ENCODE data around the gene TMEM184B.

Gene TMEM184B

DNA sequence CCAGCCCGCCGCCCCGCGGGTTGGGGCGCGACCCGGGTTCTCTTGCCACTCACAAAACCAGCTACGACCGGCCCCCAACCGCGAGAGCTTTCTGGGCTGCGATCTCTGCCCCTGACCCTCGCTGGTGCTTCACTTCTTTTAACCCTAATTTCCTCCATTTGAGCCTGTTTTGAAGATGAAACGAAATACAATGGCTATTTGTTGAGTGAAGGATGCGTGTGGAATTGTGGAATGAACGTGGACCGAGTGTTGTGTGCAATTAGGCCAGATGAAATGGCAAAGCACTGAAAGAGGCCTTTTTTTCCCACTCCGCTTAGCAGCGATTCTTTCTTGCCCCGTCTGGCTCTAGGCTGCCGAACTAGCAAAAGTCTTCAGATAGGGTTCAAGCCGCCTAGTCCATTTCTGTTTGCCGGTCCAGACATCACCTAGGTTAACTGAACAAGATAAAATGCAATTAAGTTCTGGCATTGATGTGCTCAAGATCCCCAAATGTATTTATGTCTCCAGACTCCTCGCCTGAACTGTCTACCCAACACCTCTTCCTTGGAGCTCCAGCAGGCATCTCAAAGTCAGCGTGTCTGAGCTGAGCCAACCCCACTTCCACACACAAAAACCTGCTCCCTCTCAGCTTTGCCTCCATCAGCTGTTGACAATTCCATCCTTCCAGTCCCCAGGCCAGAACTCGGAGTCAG is 471 bp upstream of the TMEM184B start:
- DNase-seq: peak; percentile 41

DNA sequence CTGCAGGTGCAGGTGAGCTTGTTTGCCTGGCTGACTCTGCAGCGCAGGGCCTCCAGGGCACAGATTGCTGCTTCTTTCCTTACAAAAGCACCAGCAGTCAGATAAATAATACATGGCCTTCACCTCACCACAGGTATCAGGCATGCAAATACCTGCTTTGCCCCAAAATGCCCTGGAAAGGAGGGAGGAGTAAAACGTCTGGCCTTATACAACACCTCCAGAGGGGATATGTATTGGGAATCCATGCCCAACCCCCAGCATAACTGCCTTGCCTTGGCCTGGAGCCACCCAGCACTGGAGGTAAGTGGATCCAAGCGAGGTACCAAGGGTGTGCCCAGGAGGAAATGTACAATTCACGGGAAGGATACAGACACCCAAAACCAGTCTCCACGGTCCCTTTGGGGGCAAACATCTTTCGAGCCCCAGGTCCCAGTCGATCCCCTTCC is 860 bp downstream of the TMEM184B start:
- DNase-seq: no peak

DNA sequence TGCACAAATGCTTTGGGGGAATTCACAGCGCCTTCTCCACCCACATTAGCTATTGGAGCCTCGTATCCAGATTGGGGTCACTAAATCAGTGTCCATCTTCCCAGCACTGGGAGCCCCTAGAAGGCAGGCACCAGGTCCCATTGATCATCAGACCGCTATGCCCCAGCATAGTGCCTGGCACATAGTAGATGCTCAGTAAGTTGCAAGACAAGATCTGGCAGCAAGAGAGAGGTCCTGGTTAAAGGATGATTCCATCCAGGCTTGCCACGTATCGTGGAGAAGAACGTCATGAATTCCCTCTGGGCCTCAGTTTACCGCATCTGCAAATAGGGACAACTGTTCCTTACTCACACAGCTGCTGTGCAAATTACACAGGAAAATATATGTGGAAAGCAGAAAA is 1.7 kb downstream of the TMEM184B start:
- DNase-seq: no peak

DNA sequence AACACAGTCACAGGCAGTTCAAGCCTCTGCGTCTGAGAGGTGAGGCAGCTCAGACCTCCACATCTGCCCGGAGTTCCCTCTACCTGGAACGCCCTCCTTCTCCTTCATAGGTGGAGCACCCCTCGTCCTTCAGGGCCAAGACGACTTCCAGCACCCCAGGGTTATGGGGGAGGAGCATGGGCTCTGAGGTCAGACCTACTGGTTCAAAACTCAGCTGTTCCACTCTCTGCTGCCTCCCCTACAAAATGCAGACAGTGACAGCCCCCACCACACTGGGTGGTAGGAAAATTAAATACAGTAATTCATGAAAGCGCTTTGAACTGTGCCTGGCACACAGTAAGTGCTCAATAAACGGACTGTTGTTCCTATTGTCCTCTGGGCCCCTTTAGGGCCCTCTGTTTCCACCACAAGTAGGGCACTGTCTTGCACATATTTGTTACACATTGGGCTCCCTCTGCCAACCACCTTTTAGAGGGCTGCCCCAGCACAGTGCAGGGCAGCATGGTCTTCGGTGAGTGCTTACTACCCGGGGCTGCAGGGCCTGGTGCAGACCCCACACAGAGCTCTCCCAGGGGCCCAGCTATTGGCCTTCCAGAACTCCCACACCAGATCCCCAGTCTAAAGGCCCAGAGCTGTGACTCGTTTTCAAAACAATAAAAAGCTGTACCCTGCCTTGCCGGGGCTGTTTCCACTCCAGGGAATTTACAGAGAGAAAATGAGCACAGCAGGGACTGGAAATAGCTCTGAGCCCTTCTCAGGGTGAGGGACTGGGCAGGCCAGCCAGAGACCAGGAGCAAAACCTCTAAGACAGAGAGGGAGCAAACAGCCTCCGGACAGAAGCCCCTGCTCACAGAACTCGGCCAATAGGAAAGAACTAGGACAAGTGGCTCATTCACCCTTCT is 2.5 kb downstream of the TMEM184B start:
- DNase-seq: no peak

DNA sequence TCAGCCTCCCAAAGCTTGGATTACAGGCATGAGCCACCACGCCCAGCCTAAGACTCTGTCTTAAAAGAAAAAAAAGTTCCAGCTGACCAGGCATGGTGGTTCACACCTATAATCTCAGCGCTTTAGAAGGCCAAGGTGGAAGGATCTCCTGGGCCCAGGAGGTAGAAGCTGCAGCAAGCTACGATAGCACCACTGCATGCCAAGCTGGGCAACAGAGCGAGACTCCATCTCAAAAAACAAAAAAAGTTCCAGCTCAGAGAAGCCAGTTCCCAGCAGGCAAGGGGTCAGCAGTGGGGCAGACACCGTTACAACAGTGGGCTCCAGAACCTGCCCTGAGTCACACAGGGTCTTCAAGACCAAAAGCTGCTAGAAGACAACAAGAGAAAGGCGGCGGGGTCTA is 3.3 kb downstream of the TMEM184B start:
- DNase-seq: no peak

DNA sequence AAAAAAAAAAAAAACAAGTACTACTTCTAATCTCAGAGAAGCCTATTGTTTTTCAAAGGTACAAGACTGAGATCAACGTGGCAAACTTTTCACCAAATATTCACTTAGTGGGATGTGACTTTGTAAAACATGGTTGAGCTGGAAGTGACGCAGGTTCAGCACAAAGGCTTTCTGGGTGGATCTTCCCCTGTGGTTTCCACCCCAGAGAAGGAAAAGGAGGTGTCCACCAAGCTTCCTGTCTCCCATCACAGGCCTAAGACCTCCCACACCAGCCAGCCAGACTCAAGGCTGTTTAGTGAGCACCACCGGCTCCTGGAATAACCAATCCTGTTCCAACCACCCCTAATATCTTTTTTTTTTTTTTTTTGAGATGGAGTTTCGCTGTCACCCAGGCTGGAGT is 5.7 kb downstream of the TMEM184B start:
- DNase-seq: no peak

DNA sequence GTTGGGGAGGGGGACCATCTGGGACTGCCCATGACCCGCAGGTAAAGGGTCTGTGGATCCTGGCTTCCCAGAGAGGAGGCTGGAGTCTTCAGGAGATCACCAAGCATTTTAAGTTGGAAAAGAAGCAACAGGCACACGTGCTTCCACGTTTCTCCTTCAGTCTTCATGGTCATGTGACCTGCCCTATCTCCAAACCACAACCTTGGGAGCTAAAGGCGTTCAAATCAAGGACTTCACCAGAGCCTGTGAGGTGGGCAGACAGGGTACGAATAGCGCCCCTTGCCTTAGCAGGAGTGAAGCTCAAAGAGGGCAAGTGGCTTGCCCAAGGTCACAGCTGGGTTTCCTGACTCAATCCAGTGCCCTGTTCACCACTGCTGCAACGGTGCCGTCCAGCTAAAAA is 6.7 kb downstream of the TMEM184B start:
- DNase-seq: no peak

DNA sequence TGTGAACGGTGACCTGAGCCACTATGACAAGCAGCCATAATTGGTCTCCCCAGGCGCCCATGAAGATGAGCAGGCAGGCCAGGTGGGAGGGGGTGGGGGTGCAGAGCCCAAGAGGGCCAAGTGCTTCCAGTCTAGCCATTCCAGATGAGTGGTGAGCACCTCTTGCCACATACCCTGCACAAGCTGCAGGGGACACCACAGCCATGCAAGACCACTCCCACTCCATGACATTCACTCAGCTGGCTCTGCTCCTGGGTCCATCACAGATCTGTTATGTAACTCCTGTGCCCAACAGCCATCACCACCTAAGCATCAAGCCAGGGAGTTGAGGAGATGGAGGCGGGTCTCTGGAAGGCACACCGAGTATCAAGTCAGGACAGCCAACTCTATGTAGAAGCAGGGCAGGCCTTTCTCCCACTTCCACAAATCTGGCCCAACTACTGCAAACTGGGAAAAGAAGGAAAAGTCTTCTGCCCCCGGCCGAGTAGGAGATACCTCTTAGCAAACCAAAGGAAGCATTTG is 8.4 kb downstream of the TMEM184B start:
- no peak for DNase-seq

DNA sequence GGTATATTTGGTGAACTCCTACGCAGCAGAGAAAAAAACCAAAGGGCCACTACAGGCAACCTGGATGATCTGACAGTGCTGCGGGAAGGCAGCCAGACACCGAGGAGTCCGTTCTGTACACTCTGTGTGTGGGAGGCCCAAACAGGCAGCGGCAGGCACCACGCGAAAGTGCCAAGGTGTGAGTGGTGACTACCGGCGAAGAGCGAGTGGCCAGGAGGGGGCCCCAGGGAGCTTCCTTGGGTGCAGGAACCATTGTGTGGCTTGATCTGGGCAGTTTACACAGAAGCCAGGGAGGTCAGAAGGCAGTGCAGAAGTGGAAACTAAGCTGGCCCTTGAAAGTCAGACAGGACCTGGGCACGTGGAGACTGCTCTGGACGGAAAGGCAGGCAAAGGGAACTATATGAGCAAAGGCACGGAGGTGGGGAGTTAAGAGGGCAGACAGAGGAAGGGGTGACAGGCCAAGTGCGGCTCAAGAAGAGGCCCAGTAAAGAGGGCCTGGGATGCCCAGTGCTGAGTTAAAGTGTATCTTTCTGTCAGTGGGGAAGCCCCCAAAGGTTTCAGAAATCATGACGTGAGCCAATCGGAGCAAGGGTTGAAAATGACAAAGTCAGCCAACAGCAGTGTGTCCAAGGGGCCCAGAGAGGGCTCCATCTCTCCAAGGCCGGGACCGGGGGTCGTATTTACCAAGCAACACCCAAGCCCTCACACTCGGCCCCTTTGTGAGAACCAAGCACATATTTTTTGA is 10.6 kb downstream of the TMEM184B start:
- DNase-seq: peak; percentile 50

DNA sequence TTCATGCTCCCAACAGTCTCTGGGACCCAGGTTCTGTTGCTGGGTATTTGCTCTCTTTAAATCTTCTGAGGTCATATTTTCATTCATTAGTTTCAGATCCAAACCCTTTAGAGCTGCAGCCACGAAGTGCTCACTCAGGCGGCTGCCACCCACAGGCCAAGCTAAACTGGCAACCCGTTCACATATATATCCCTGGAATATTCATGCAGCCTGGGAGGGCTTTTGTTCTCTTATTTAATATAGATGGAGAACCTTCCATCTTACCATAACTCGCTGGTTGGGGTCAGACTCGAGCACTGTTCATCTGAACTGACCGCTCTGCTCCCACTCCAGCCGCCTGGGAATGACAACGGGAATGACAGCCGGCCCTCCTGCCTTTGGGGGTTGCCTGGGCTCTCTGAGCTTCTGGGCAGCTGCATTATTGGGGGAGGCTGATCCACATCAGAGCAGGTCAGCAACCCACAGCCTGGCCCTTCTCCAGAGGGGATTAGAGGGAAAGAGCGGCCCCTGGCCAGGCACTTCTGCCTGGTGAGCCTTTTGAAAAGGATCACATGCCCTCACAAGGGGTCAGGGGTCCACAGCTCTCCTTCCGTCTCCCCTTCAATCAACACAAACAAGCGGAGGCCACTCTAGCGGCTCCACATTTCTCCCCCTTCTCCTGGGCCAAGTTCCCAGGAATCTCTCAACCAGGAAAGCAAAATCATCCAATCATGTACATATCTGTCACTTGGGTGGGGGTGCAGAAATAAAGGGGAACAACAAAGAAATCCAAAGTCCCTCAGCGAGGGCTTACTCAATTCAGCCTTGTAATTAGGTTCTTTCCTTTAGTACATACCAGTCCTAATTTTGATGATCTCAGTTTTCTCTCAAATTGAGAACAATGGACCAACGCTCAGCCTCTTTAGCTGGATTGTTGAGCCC is 11.8 kb downstream of the TMEM184B start:
- DNase-seq: no peak

DNA sequence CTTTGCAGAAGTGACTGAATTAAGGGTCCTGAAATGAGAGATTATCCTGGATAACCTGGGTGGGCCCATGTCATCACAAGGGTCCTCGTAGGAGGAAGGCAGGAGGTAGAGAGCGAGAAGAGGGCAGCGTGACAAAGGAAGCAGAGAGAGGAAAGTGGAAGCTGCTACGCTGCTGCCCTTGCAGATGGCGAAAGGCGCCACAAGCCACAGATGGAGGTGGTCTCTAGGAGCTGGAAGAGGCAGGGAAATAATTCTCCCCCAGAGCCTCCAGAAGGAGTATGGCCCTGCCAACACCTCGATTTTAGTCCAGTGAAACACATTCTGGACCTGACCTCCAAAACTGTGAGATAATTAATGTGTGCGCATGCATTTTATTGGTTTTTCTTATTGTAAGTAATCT is 13.4 kb downstream of the TMEM184B start:
- no peak for DNase-seq

DNA sequence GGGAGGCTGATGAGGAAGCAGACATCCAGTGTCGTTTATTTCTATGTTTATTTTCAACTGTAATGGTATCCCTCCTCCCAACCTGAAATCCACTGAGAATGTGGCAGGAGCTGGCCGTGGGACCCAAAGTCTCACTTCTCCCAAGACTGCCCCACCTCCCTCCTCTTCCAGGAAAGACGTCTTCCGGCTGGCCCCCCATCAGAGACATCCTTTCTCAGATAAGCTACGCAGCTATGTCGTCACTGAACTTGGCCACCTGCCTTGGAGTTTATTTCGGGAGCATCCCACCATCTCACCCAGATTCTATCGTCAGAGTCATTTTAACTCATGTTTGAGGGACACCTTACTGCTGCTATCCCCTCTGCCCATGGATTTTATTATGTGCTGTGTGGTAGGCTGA is 13.9 kb downstream of the TMEM184B start:
- no peak for DNase-seq

DNA sequence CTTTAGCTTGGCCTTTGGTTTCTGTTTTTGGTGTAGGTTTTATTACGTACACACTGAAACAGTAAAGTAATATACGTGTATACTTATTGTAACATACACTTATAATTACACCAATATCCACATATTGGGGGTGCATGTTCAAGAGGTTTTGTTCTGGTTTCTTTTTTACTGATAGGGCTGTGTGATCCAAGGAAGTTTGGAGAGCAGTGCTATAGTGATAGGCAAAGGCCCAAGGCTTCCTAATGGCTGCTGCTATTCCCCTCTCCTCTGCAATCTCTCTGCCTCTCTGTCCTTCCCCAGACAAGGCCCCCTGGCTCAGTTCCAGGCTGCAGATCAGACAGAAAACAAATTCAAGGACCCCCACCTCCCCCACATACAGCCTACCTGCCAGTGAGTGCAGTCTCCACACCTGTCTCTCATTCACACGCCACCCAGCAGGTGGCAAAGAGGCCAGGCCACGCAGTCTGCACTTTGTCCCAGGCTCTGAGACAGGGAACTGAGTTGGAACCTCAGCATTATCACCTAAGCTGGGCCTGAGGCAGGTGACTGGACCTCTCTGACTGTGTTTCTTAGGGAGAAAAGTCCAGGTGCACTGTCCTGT is 15.1 kb downstream of the TMEM184B start:
- no peak for DNase-seq

DNA sequence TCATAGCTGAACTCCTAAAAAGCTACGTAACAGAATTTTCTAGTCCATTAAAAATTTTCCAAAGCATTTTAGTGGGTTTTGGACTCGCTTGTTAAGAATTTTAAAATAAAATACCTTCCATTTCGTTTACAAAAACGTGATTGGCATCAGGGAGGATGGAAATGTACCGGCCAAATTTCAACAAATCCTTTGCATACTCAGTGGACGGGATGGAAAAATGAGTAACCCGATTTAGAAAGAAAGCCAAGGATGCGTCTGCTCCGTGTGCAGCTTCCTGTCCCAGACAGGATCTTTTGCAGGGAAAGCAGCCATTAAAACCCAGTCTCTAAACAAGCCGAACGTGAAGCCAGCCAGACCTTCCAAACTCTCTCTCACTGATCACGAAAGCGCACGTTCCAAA is 15.6 kb downstream of the TMEM184B start:
- DNase-seq: no peak

DNA sequence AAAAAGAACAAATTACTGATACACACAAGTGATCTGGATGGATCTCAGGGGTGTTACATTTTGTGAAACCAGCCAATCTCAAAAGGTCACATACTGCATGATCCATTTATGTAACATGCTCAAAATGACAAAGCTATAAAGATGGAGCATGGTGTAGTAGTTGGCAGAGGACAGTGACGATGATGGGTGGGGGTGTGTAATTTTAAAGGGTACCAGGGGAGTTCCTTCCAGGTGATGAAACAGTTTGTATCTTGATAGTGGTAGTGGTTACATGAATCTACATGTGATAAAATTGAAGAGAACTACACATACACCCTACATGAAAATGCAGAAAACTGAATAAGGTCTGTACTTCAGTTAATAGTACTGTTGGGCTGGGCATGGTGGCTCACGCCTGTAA is 17.1 kb downstream of the TMEM184B start:
- no peak for DNase-seq

DNA sequence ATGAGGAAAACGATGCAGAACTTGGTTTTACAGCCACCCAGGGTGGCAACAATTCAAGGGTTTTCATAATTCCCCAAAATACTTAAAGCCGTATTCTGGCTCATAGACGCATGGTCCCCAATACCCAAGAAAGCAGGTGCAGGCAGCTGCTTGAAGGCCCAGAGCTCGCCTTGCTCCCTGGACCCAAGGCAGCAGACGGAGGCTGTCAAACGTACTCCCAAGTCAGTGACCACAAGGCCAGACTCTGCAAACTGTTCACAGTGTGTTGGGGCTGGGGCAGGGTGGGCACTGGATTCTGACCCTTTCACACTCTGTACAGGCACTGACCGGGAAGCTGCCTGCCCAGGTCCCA is 21.5 kb downstream of the TMEM184B start:
- DNase-seq: no peak

DNA sequence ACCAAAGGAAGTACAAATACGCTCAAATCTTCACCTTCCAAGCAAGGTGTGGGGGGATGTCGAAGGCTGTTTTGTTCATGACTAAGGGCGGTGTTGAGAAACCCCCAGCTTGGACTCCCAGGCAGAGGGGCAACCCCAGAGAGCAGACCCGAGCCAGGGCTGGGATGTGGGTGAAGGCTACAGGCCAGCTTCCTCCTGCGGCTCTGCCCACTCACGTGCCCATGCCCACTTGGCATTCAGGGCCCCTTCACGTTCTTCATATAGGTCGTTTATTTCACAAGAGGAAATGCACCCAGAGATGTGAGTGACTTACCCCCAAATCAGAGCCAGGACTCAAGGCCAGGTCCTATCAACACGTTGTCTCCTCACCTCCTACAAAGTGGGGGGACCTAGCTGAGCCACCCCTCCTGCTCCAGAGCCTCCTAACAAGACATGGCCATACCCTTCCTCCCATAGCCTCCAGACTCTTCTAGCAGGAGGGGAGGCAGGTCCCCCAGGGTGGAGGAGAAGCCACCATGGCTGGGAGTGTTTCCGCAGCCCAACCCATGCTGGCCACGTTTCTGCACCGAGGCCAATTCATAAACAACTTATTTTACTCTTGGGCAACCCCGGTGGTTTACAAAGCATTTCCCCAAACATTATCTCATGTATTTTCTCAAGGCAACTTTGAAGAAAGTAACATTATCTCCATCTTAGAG is 22.0 kb downstream of the TMEM184B start:
- DNase-seq: no peak

DNA sequence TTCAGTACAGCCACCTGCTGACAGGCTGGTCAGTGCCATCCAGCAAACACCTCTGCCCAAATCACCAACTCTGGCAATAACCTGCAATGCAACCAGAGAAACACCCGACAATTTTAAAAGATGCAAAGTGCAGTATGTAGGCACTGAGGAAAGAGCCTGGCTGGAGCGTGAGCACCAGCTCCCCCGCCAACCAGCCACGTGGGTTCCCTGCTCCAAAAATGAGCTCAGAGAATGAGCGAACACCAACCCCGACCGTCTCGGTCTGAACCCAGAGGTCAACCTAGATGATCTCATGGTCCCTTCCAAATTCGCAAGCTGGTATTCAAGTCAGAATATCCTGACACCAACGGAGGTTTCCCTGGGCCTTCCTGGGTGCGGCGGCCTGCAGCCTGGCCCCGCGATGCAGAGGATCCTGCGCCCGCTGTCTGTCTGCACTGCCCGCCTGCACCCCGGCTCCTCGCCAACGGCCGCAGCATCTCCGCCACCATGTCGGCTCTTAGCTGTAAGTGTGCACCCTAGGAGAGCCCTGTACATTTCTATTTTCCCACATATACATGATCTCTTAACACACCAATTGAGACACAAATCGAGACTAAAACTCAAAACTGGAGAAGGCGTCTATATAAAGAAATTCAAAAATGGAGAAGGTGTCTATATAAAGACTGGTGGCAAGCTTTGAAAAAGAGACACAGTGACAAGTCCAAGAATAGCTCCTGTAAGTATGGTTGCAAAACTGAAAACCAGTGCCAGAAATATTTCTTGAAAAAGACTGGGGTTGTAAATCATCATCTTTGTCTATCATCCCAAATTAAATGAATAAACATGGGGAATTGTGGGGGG is 22.8 kb downstream of the TMEM184B start:
- no peak for DNase-seq

DNA sequence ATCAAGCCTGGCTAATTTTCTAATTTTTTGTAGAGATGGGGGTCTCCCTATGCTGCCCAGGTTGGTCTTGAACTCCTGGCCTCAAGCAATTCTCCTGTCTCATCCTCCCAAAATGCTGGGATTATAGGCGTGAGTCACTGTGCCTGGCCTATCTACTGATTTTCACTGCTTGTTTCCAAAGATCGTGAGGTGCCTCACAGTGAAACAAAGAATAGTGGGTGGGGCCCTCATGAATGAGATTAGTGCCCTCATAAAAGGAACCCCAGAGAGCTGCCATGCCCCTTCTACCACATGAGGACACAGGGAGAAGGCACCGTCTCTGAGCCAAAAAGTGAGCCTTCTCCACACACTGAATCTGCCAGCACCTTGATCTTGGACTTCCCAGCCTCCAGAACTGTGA is 23.5 kb downstream of the TMEM184B start:
- DNase-seq: no peak

DNA sequence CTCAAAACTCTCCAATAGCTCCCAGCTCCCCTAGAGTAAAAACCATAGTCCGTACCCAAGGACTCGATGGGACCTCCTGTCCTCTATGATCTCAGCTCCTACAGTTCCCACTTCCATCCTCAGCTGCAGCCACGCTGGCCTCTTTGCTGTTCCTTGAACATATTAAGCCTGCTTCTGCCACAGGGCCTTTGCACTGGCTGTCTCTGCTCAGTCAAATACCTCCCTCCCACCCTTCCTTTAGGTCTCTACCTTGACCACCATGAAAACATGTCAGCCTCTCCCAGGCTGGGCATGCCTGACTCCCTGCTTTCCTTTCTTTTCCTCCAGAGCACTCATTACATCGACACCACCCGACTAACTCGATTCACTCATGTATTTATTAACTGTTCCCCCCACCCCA is 24.5 kb downstream of the TMEM184B start:
- no peak for DNase-seq
